ENCODE data around the gene IRS2. TPM values are rescaled to one million over a fixed set of nuclear protein-coding genes. Genes with fewer than 3 reads are reported as not detected.

Gene IRS2
- polyA plus RNA-seq, 3 donors from 2014 or later: 0.57 to 2.6 (median 2.5) TPM

GRCh38 chr13:109816112-109816807, 29.9 kb upstream of the IRS2 start:
- Mint-ChIP-seq H3K27ac (no peak overlapping the region), H3K9me3 (peaks cover 0 to 3% (median 0%) of the 10 kb centered on the region in 6 donors), H3K4me1 (no peaks in the 10 kb centered on the region), H3K4me3 (no peak overlapping the region), H3K27me3 (ENCODE audit: low read depth in 3 of 3) (peaks cover 7 to 10% (median 8%) of the 10 kb centered on the region in 3 donors), H3K36me3 (no peaks in the 10 kb centered on the region)
- no peak for DNase-seq

GRCh38 chr13:109815651-109816050, 29.3 kb upstream of the IRS2 start:
- Mint-ChIP-seq H3K9me3 (peaks cover 0 to 2% (median 0%) of the 10 kb centered on the region in 6 donors), H3K27me3 (ENCODE audit: low read depth in 3 of 3) (peaks cover 5 to 10% (median 7%) of the 10 kb centered on the region in 3 donors), H3K4me3 (no peak overlapping the region), H3K36me3 (no peaks in the 10 kb centered on the region), H3K4me1 (no peaks in the 10 kb centered on the region), H3K27ac (no peak overlapping the region)
- no peak for DNase-seq

- H3K9me3 Mint-ChIP-seq: peaks cover 0 to 2% (median 0%) of the 10 kb centered on the region in 6 donors
- no peaks in the 10 kb centered on the region for H3K36me3 Mint-ChIP-seq
- H3K27me3 Mint-ChIP-seq (ENCODE audit: low read depth in 3 of 3): peaks cover 7 to 11% (median 9%) of the 10 kb centered on the region in 3 donors
- H3K27ac Mint-ChIP-seq: no peak overlapping the region
- no peaks in the 10 kb centered on the region for H3K4me1 Mint-ChIP-seq
- DNase-seq: no peak
- no peak overlapping the region for H3K4me3 Mint-ChIP-seq
Observed at GRCh38 chr13:109813663-109814062, 27.3 kb upstream of the IRS2 start.

DNA sequence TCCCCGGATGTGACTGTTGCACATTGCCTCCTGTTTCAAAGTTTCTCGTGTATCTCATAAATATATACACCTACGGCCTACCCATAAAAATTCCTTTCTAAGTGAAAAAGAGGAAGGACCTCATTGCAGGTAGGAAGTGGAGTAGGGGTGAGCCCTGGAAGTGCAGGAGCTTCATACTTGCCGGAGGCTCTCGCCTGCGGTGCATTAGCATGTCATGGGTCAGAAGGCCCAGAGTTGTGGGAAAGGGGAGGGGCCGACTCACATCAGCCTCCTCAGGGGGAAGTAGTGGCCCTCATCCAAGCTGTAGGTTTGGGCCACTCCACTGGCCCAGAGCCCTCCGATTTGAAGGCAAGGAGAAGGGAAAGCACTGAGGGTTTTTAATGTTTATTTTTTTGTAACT, 26.0 kb upstream of the IRS2 start:
- Mint-ChIP-seq H3K9me3 (peaks cover 0 to 2% (median 0%) of the 10 kb centered on the region in 6 donors), H3K27me3 (ENCODE audit: low read depth in 3 of 3) (peaks cover 9 to 11% (median 10%) of the 10 kb centered on the region in 3 donors), H3K4me3 (no peak overlapping the region), H3K4me1 (no peaks in the 10 kb centered on the region), H3K27ac (no peak overlapping the region), H3K36me3 (no peaks in the 10 kb centered on the region)
- DNase-seq: no peak

DNA sequence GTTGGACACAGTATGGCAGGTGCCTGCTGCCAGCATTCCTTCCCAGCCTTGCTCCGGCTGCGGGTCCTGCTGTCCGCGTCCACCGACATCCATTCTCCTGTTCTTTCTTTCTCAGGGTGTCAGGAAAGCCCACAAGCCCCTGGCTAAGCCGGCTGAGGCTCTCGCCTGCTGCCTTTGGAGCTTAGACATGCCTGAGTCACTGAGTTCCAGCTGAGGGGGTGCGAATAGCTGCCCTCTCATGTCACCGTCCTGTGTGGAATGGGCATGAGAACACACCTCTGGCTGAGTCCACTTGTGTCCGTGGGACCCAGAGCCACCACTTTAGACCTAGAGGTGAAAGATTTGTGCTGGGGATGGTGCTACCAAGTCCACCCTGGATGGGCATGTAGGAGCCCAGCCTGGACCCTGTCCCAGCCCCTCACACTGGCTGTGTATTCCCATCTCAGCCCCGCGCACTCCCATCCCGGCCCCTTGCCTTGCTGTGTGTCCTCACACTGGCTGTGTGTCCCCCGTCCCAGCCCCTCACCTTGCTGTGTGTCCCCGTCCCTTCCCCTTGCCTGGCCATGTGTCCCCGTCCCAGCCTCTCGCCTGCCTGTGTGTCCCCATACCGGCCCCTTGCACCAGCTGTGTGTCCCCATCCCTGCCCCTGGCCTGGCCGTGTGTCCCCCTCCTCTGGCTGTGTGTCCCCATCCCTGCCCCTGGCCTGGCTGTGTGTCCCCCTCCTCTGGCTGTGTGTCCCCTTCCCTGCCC, 24.6 kb upstream of the IRS2 start:
- Mint-ChIP-seq H3K9me3 (peaks cover 0 to 2% (median 0%) of the 10 kb centered on the region in 6 donors), H3K4me1 (no peaks in the 10 kb centered on the region), H3K27ac (no peak overlapping the region), H3K4me3 (no peak overlapping the region), H3K36me3 (no peaks in the 10 kb centered on the region), H3K27me3 (ENCODE audit: low read depth in 3 of 3) (peaks cover 6 to 11% (median 11%) of the 10 kb centered on the region in 3 donors)
- DNase-seq: no peak

GRCh38 chr13:109809216-109809932, 23.0 kb upstream of the IRS2 start:
- H3K27me3 Mint-ChIP-seq (ENCODE audit: low read depth in 3 of 3): peaks cover 6 to 13% (median 11%) of the 10 kb centered on the region in 3 donors
- no peaks in the 10 kb centered on the region for H3K36me3 Mint-ChIP-seq
- H3K4me3 Mint-ChIP-seq: no peak overlapping the region
- no peak overlapping the region for H3K27ac Mint-ChIP-seq
- H3K9me3 Mint-ChIP-seq: peaks cover 0 to 2% (median 0%) of the 10 kb centered on the region in 6 donors
- no peak for DNase-seq
- H3K4me1 Mint-ChIP-seq: no peaks in the 10 kb centered on the region

DNA sequence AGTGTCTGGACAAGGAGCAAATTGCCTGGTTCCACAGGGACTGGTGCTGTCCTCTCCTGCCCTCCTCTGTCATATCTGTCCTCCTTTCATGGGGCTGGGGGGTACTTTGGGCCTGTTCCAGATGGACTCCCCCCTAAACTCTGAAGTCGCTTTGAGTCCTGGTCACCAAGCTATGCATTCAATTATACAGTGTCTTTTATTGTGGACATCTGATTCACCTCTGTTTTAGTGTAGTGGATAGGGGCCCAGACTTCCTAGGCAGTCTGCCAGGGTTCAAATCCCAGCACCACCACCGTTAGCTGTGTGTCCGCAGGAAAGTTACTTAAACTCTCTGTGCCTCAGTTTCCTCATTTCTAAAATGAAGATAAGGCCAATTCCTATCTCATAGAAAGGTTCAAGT, 21.0 kb upstream of the IRS2 start:
- no peak for DNase-seq
- Mint-ChIP-seq H3K27ac (no peak overlapping the region), H3K27me3 (ENCODE audit: low read depth in 3 of 3) (peaks cover 9 to 17% (median 11%) of the 10 kb centered on the region in 3 donors), H3K4me3 (no peak overlapping the region), H3K9me3 (no peaks in the 10 kb centered on the region), H3K4me1 (no peaks in the 10 kb centered on the region), H3K36me3 (no peaks in the 10 kb centered on the region)

DNA sequence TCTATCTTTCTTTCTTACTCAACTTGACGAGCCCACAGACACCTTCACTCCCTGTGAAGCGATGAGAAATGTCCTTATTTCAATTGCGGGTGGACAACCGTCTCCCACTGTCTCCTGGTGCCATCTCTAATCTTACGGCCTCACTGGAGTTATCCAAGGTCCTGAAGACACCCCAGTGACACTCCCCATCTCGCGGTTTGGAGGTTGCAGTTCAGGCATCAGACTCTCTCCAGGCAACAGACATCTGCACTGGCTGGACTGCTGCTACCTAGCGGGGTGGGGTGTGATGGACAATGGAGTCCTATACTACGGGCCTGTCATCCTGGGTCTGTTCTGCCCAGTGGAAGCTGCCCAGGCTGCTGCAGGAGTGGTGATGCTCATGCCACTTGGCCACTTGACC, 18.3 kb upstream of the IRS2 start:
- Mint-ChIP-seq H3K4me3 (no peak overlapping the region), H3K36me3 (no peaks in the 10 kb centered on the region), H3K27ac (peak overlapping the region in 1 of 6 donors; percentile 1), H3K27me3 (ENCODE audit: low read depth in 3 of 3) (peaks cover 10 to 13% (median 12%) of the 10 kb centered on the region in 3 donors), H3K9me3 (peaks cover 0 to 2% (median 0%) of the 10 kb centered on the region in 6 donors), H3K4me1 (no peaks in the 10 kb centered on the region)
- no peak for DNase-seq

- DNase-seq: no peak
- Mint-ChIP-seq H3K9me3 (peaks cover 0 to 2% (median 0%) of the 10 kb centered on the region in 6 donors), H3K36me3 (no peaks in the 10 kb centered on the region), H3K4me1 (no peaks in the 10 kb centered on the region), H3K27me3 (ENCODE audit: low read depth in 3 of 3) (peaks cover 9 to 11% (median 10%) of the 10 kb centered on the region in 3 donors), H3K4me3 (no peak overlapping the region), H3K27ac (no peak overlapping the region)
Observed at GRCh38 chr13:109803825-109804224, 17.4 kb upstream of the IRS2 start.

- no peak overlapping the region for H3K27ac Mint-ChIP-seq
- DNase-seq: no peak
Observed at GRCh38 chr13:109802936-109803335, 16.6 kb upstream of the IRS2 start.

GRCh38 chr13:109795011-109795410, 8.6 kb upstream of the IRS2 start:
- Mint-ChIP-seq H3K27ac (no peak overlapping the region), H3K36me3 (no peaks in the 10 kb centered on the region), H3K27me3 (ENCODE audit: low read depth in 3 of 3) (peaks cover 6 to 11% (median 7%) of the 10 kb centered on the region in 3 donors), H3K4me1 (no peaks in the 10 kb centered on the region), H3K9me3 (peaks cover 0 to under 1% (median 0%) of the 10 kb centered on the region in 6 donors), H3K4me3 (no peak overlapping the region)
- no peak for DNase-seq

More at GRCh38 chr13:109802936-109803335, 16.6 kb upstream of the IRS2 start:
- no peaks in the 10 kb centered on the region for H3K36me3 Mint-ChIP-seq
- H3K4me3 Mint-ChIP-seq: no peak overlapping the region
- H3K27me3 Mint-ChIP-seq (ENCODE audit: low read depth in 3 of 3): peaks cover 7 to 10% (median 10%) of the 10 kb centered on the region in 3 donors
- no peaks in the 10 kb centered on the region for H3K4me1 Mint-ChIP-seq
- peaks cover 0 to 2% (median 0%) of the 10 kb centered on the region in 6 donors for H3K9me3 Mint-ChIP-seq

DNA sequence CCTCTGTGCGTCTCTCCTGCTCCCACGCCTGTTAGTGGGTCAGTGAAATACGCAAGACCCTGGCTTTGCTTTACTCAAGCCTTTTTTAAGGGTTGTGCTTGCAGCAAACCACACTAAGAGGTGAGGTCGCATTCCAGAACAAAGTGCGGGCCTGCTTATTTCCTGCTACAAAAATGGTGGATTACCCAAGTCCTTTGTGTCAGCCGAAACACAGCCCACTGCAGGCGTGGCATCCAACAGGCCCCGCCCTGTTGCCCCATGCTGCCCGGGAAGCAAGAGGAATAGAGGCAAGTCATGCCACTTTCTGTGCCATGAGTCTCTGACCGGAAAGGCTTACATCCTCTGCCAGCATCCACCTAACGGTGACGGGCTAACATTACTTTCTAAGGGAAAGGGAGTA, 7.7 kb upstream of the IRS2 start:
- DNase-seq: no peak
- H3K9me3 Mint-ChIP-seq: no peaks in the 10 kb centered on the region
- no peaks in the 10 kb centered on the region for H3K36me3 Mint-ChIP-seq
- no peak overlapping the region for H3K27ac Mint-ChIP-seq
- H3K27me3 Mint-ChIP-seq (ENCODE audit: low read depth in 3 of 3): peaks cover 6 to 11% (median 7%) of the 10 kb centered on the region in 3 donors
- no peak overlapping the region for H3K4me3 Mint-ChIP-seq
- H3K4me1 Mint-ChIP-seq: no peaks in the 10 kb centered on the region

GRCh38 chr13:109792416-109793059, 6.2 kb upstream of the IRS2 start:
- DNase-seq: no peak
- peaks cover 6 to 18% (median 9%) of the 10 kb centered on the region in 3 donors for H3K27me3 Mint-ChIP-seq (ENCODE audit: low read depth in 3 of 3)

More at GRCh38 chr13:109792416-109793059, 6.2 kb upstream of the IRS2 start:
- Mint-ChIP-seq H3K36me3 (no peaks in the 10 kb centered on the region), H3K27ac (no peak overlapping the region), H3K4me1 (no peaks in the 10 kb centered on the region), H3K4me3 (no peak overlapping the region), H3K9me3 (no peaks in the 10 kb centered on the region)

Data from immature natural killer cell (primary cell).